GM12878 (cell line): ENCODE results near the gene EFHC1.

Source experiments
- EP300 ChIP-seq, 2 experiments: fragments of 150-350 bp in 1 of 2; IDR thresholded peaks; 2 replicates each; pipeline ENCODE4 v1.6.1; 2011 to 2012; ENCODE audit warnings: low read depth in 2 of 2, low read length in 2 of 2, borderline replicate concordance in 1 of 2, improper control_type of control experiment in 1 of 2, inconsistent platforms in 1 of 2; ENCODE audit not compliant: control insufficient read depth in 1 of 2
- EZH2 ChIP-seq: IDR thresholded peaks from 2 replicates; pipeline ENCODE4 v1.6.1; 2012; ENCODE audit warnings: low read depth, mild to moderate bottlenecking, control low read depth, inconsistent platforms, low read length, borderline replicate concordance; ENCODE audit not compliant: control insufficient read depth
- POLR2A ChIP-seq: IDR thresholded peaks from 2 replicates; pipeline ENCODE4 v1.6.1; 2011; ENCODE audit warnings: low read depth, mild to moderate bottlenecking, low read length
- SIN3A ChIP-seq: IDR thresholded peaks from 2 replicates; pipeline ENCODE4 v1.6.1; 2012; ENCODE audit warnings: low read depth, low read length, improper control_type of control experiment
- SUPT20H ChIP-seq: IDR thresholded peaks from 2 replicates; pipeline ENCODE4 v1.6.1; 2011; ENCODE audit warnings: low read depth, mild to moderate bottlenecking, low read length, moderate library complexity, borderline replicate concordance; ENCODE audit not compliant: control insufficient read depth
- TF ChIP-seq, protein P1 (sequence below), 3 experiments: IDR thresholded peaks in 2 of 3; conservative IDR thresholded peaks in 1 of 3; 2 replicates each; pipeline ENCODE4 v1.5.1; 2011; ENCODE audit warnings: low read depth in 3 of 3, low read length in 3 of 3, mild to moderate bottlenecking in 3 of 3, control low read depth in 2 of 3, moderate library complexity in 2 of 3, inconsistent platforms in 1 of 3, mixed read lengths in 1 of 3; ENCODE audit not compliant: control insufficient read depth in 2 of 3, insufficient read depth in 1 of 3; ENCODE audit errors: extremely low read depth in 1 of 3
- TF ChIP-seq, protein P2 (sequence below): IDR thresholded peaks from 2 replicates; pipeline ENCODE4 v1.6.1; 2012; ENCODE audit warnings: mild to moderate bottlenecking, low read depth, low read length

DNA sequence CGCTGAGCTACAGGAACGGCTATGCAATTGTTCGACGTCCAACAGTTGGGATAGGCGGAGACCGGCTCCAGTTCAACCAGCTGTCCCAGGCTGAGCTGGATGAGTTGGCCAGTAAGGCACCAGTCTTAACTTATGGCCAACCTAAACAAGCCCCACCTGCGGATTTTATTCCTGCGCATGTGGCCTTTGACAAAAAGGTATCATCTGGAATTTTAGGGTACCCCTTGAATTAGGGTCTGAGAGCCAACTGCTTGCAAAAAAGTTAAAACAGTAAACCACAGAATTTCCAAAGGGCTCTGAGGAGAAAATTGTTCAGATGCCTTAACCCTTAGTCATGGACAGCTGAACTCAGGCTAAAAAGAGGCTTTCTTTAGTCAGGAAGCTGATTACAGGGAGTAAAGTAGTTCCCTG, 3.8 kb downstream of the EFHC1 start:
- TF ChIP-seq, protein P1, sequence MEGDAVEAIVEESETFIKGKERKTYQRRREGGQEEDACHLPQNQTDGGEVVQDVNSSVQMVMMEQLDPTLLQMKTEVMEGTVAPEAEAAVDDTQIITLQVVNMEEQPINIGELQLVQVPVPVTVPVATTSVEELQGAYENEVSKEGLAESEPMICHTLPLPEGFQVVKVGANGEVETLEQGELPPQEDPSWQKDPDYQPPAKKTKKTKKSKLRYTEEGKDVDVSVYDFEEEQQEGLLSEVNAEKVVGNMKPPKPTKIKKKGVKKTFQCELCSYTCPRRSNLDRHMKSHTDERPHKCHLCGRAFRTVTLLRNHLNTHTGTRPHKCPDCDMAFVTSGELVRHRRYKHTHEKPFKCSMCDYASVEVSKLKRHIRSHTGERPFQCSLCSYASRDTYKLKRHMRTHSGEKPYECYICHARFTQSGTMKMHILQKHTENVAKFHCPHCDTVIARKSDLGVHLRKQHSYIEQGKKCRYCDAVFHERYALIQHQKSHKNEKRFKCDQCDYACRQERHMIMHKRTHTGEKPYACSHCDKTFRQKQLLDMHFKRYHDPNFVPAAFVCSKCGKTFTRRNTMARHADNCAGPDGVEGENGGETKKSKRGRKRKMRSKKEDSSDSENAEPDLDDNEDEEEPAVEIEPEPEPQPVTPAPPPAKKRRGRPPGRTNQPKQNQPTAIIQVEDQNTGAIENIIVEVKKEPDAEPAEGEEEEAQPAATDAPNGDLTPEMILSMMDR (IDR thresholded peaks at IDR 0.05 in 2 of 3, conservative IDR thresholded peaks at IDR 0.05 in 1 of 3; ENCODE audit: control insufficient read depth in 2 of 3, extremely low read depth in 1 of 3, insufficient read depth in 1 of 3, low read depth in 3 of 3, low read length in 3 of 3): no peak
- TF ChIP-seq POLR2A (no peak), SUPT20H (no peak), EP300 (IDR thresholded peaks at IDR 0.05; ENCODE audit: borderline replicate concordance in 1 of 2, control insufficient read depth in 1 of 2, low read depth in 2 of 2, low read length in 2 of 2) (no peak), EZH2 (no peak), SIN3A (no peak)
- TF ChIP-seq, protein P2, sequence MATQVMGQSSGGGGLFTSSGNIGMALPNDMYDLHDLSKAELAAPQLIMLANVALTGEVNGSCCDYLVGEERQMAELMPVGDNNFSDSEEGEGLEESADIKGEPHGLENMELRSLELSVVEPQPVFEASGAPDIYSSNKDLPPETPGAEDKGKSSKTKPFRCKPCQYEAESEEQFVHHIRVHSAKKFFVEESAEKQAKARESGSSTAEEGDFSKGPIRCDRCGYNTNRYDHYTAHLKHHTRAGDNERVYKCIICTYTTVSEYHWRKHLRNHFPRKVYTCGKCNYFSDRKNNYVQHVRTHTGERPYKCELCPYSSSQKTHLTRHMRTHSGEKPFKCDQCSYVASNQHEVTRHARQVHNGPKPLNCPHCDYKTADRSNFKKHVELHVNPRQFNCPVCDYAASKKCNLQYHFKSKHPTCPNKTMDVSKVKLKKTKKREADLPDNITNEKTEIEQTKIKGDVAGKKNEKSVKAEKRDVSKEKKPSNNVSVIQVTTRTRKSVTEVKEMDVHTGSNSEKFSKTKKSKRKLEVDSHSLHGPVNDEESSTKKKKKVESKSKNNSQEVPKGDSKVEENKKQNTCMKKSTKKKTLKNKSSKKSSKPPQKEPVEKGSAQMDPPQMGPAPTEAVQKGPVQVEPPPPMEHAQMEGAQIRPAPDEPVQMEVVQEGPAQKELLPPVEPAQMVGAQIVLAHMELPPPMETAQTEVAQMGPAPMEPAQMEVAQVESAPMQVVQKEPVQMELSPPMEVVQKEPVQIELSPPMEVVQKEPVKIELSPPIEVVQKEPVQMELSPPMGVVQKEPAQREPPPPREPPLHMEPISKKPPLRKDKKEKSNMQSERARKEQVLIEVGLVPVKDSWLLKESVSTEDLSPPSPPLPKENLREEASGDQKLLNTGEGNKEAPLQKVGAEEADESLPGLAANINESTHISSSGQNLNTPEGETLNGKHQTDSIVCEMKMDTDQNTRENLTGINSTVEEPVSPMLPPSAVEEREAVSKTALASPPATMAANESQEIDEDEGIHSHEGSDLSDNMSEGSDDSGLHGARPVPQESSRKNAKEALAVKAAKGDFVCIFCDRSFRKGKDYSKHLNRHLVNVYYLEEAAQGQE: no peak
